HL-60 (cell line): ENCODE results near the gene NARF.

Source experiments
- GABPA ChIP-seq: IDR thresholded peaks from 2 replicates; pipeline ENCODE4 v1.6.1; 2012; ENCODE audit warnings: low read depth
- POLR2AphosphoS5 ChIP-seq: IDR thresholded peaks from 2 replicates; pipeline ENCODE4 v1.6.1; 2012; ENCODE audit warnings: low read depth
- SPI1 ChIP-seq: IDR thresholded peaks from 2 replicates; pipeline ENCODE4 v1.6.1; 2012; ENCODE audit warnings: low read depth, mild to moderate bottlenecking, borderline replicate concordance
- TF ChIP-seq, protein P1 (sequence below): IDR thresholded peaks from one replicate; pipeline ENCODE4 v1.5.1; 2011; ENCODE audit warnings: low read length, control low read depth, inconsistent platforms; ENCODE audit not compliant: insufficient read depth
- TF ChIP-seq, protein P2 (sequence below): IDR thresholded peaks from 2 replicates; pipeline ENCODE4 v1.6.1; 2012; ENCODE audit warnings: low read depth; ENCODE audit not compliant: insufficient replicate concordance

GRCh38 chr17:82490512-82491195 is 32.1 kb downstream of the NARF start:
- TF ChIP-seq, protein P1, sequence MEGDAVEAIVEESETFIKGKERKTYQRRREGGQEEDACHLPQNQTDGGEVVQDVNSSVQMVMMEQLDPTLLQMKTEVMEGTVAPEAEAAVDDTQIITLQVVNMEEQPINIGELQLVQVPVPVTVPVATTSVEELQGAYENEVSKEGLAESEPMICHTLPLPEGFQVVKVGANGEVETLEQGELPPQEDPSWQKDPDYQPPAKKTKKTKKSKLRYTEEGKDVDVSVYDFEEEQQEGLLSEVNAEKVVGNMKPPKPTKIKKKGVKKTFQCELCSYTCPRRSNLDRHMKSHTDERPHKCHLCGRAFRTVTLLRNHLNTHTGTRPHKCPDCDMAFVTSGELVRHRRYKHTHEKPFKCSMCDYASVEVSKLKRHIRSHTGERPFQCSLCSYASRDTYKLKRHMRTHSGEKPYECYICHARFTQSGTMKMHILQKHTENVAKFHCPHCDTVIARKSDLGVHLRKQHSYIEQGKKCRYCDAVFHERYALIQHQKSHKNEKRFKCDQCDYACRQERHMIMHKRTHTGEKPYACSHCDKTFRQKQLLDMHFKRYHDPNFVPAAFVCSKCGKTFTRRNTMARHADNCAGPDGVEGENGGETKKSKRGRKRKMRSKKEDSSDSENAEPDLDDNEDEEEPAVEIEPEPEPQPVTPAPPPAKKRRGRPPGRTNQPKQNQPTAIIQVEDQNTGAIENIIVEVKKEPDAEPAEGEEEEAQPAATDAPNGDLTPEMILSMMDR: no peak
- TF ChIP-seq POLR2AphosphoS5 (no peak), GABPA (no peak), SPI1 (no peak)
- TF ChIP-seq, protein P2, sequence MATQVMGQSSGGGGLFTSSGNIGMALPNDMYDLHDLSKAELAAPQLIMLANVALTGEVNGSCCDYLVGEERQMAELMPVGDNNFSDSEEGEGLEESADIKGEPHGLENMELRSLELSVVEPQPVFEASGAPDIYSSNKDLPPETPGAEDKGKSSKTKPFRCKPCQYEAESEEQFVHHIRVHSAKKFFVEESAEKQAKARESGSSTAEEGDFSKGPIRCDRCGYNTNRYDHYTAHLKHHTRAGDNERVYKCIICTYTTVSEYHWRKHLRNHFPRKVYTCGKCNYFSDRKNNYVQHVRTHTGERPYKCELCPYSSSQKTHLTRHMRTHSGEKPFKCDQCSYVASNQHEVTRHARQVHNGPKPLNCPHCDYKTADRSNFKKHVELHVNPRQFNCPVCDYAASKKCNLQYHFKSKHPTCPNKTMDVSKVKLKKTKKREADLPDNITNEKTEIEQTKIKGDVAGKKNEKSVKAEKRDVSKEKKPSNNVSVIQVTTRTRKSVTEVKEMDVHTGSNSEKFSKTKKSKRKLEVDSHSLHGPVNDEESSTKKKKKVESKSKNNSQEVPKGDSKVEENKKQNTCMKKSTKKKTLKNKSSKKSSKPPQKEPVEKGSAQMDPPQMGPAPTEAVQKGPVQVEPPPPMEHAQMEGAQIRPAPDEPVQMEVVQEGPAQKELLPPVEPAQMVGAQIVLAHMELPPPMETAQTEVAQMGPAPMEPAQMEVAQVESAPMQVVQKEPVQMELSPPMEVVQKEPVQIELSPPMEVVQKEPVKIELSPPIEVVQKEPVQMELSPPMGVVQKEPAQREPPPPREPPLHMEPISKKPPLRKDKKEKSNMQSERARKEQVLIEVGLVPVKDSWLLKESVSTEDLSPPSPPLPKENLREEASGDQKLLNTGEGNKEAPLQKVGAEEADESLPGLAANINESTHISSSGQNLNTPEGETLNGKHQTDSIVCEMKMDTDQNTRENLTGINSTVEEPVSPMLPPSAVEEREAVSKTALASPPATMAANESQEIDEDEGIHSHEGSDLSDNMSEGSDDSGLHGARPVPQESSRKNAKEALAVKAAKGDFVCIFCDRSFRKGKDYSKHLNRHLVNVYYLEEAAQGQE: no peak
